H1 (cell line): ENCODE measurements around the gene TNNI3. TPM values are rescaled to one million over a fixed set of nuclear protein-coding genes. Genes with fewer than 3 reads are reported as not detected.

Experiments used
- CTCF ChIA-PET: fragments of 300-600 bp; sonication (Branson Sonifier 250); formaldehyde crosslinking; loops from one replicate; lab custom pipeline; 2021; ENCODE audit not compliant: partially characterized antibody; lab: Charles Lee
- POLR2A ChIA-PET: fragments of 300-600 bp; sonication (Branson Sonifier 250); formaldehyde crosslinking; loops from one replicate; lab custom pipeline; 2021; ENCODE audit warnings: inconsistent platforms; ENCODE audit not compliant: partially characterized antibody; lab: Charles Lee
- DNase-seq, 2 experiments: peaks; one replicate each; pipeline versions ENCODE4 v3.0.0 to v3.0.0-alpha.2; 2010 to 2022; ENCODE audit warnings: low spot score in 2 of 2, low read depth in 1 of 2, mixed read lengths in 1 of 2
- FAIRE-seq: peaks from 2 replicates; lab custom pipeline; 2011; peaks lifted over from hg19 to GRCh38; lab: Jason Lieb, UNC
- H2AFZ ChIP-seq: 2 replicates; pipeline ENCODE4 v1.8.1; 2012; ENCODE audit warnings: low read length, inconsistent platforms
- H2AK5ac ChIP-seq: 2 replicates; pipeline ENCODE4 v1.6.1; 2013; ENCODE audit warnings: low read depth, low read length
- H2BK120ac ChIP-seq: replicated peaks from 2 replicates; pipeline ENCODE3; 2013; ENCODE audit warnings: low read depth, low read length, inconsistent platforms
- H2BK12ac ChIP-seq: 2 replicates; pipeline ENCODE4 v1.6.1; 2013; ENCODE audit warnings: low read depth, low read length
- H2BK15ac ChIP-seq: 2 replicates; pipeline ENCODE4 v1.6.1; 2013; ENCODE audit warnings: low read length
- H2BK20ac ChIP-seq: 2 replicates; pipeline ENCODE4 v1.6.1; 2013; ENCODE audit warnings: low read length
- H2BK5ac ChIP-seq: 2 replicates; pipeline ENCODE4 v1.6.1; 2013; ENCODE audit warnings: low read depth, low read length
- H3K14ac ChIP-seq: 2 replicates; pipeline ENCODE4 v1.6.1; 2013; ENCODE audit warnings: inconsistent platforms; ENCODE audit not compliant: insufficient read length
- H3K18ac ChIP-seq: 2 replicates; pipeline ENCODE4 v1.6.1; 2013; ENCODE audit warnings: low read length; ENCODE audit errors: extremely low read depth
- H3K23ac ChIP-seq: 2 replicates; pipeline ENCODE4 v1.6.1; 2013; ENCODE audit warnings: inconsistent platforms; ENCODE audit not compliant: insufficient read length
- H3K23me2 ChIP-seq: 2 replicates; pipeline ENCODE4 v1.6.1; 2013; ENCODE audit warnings: low read depth, low read length
- H3K27ac ChIP-seq: 2 replicates; pipeline ENCODE4 v1.6.1; 2011; ENCODE audit warnings: low read depth, low read length, inconsistent platforms
- H3K27me3 ChIP-seq, 4 experiments: replicated peaks in 1 of 4; 1 replicate in 1 of 4; 2 replicates in 3 of 4; pipeline versions ENCODE4 v1.6.1 to v1.8.1; 2011 to 2013; ENCODE audit warnings: low read length in 3 of 4, mild to moderate bottlenecking in 3 of 4, inconsistent platforms in 2 of 4, mixed read lengths in 2 of 4, moderate library complexity in 1 of 4; ENCODE audit not compliant: control insufficient read depth in 3 of 4, insufficient read depth in 3 of 4; ENCODE audit errors: extremely low read depth in 1 of 4
- H3K36me3 ChIP-seq, 4 experiments: 2 replicates each; pipeline versions ENCODE4 v1.6.1 to v1.8.1; 2011 to 2013; ENCODE audit warnings: mild to moderate bottlenecking in 4 of 4, low read length in 3 of 4, moderate library complexity in 2 of 4, control low read depth in 1 of 4, inconsistent platforms in 1 of 4; ENCODE audit not compliant: insufficient read depth in 4 of 4, control insufficient read depth in 2 of 4
- H3K4ac ChIP-seq: replicated peaks from 2 replicates; pipeline ENCODE3; 2013; ENCODE audit warnings: low read length, low read depth, mixed read lengths, inconsistent platforms; ENCODE audit not compliant: insufficient read length
- H3K4me1 ChIP-seq, 4 experiments: replicated peaks in 1 of 4; 1 replicate in 1 of 4; 2 replicates in 3 of 4; pipeline versions ENCODE4 v1.6.1 to v1.8.1; 2011 to 2013; ENCODE audit warnings: low read length in 3 of 4, inconsistent platforms in 2 of 4, mixed read lengths in 1 of 4; ENCODE audit not compliant: insufficient read depth in 4 of 4, control insufficient read depth in 3 of 4
- H3K4me2 ChIP-seq, 2 experiments: 2 replicates each; pipeline versions ENCODE4 v1.6.1 to v1.8.1; 2011 to 2013; ENCODE audit warnings: low read depth in 2 of 2, low read length in 2 of 2, control low read depth in 1 of 2, inconsistent platforms in 1 of 2, mild to moderate bottlenecking in 1 of 2; ENCODE audit not compliant: insufficient read depth in 1 of 2
- H3K4me3 ChIP-seq, 4 experiments: fragments of 200-600, 300-600 bp in 1 of 4; sonication (generic), shearing (Covaris generic), sonication (Bioruptor Twin) in 1 of 4; 2 replicates each; pipeline versions ENCODE4 v1.5.1 to v1.8.1; 2011 to 2016; ENCODE audit warnings: low read length in 4 of 4, low read depth in 3 of 4, control low read depth in 2 of 4, inconsistent platforms in 2 of 4, mild to moderate bottlenecking in 2 of 4, mixed read lengths in 1 of 4, moderate library complexity in 1 of 4; ENCODE audit not compliant: insufficient read depth in 2 of 4; ENCODE audit errors: extremely low read depth in 1 of 4
- H3K56ac ChIP-seq: replicated peaks from 2 replicates; pipeline ENCODE3; 2013; ENCODE audit warnings: low read depth, mild to moderate bottlenecking, mixed read lengths, low read length, inconsistent platforms; ENCODE audit not compliant: insufficient read length
- H3K79me1 ChIP-seq: 2 replicates; pipeline ENCODE4 v1.6.1; 2013; ENCODE audit warnings: low read depth, low read length, control low read depth
- H3K79me2 ChIP-seq, 2 experiments: 2 replicates each; pipeline versions ENCODE4 v1.6.1 to v1.8.1; 2012 to 2013; ENCODE audit warnings: low read length in 2 of 2, mild to moderate bottlenecking in 2 of 2, inconsistent platforms in 1 of 2; ENCODE audit not compliant: insufficient read depth in 2 of 2, control insufficient read depth in 1 of 2
- H3K9ac ChIP-seq, 4 experiments: replicated peaks in 1 of 4; 1 replicate in 1 of 4; 2 replicates in 3 of 4; pipeline versions ENCODE4 v1.6.1 to v1.8.1; 2011 to 2013; ENCODE audit warnings: low read depth in 3 of 4, low read length in 3 of 4, control low read depth in 2 of 4, mild to moderate bottlenecking in 2 of 4, moderate library complexity in 2 of 4, inconsistent platforms in 1 of 4; ENCODE audit errors: extremely low read depth in 1 of 4
- H3K9me3 ChIP-seq, 2 experiments: 2 replicates each; pipeline versions ENCODE4 v1.6.1 to v1.8.1; 2012 to 2013; ENCODE audit warnings: mild to moderate bottlenecking in 2 of 2, moderate library complexity in 2 of 2, control low read depth in 1 of 2, inconsistent platforms in 1 of 2, low read depth in 1 of 2, low read length in 1 of 2, mixed read lengths in 1 of 2; ENCODE audit not compliant: insufficient read depth in 2 of 2
- H4K20me1 ChIP-seq, 2 experiments: replicated peaks in 1 of 2; 2 replicates each; pipeline versions ENCODE3 to v1.8.1; 2011 to 2013; ENCODE audit warnings: inconsistent platforms in 2 of 2, low read length in 2 of 2, mild to moderate bottlenecking in 1 of 2; ENCODE audit not compliant: insufficient read depth in 2 of 2, control insufficient read depth in 1 of 2
- H4K5ac ChIP-seq: 2 replicates; pipeline ENCODE4 v1.6.1; 2013; ENCODE audit warnings: low read length, low read depth, mixed read lengths, inconsistent platforms; ENCODE audit not compliant: insufficient read length
- H4K8ac ChIP-seq: 2 replicates; pipeline ENCODE4 v1.8.0; 2013; ENCODE audit warnings: mild to moderate bottlenecking, moderate library complexity, low read length, inconsistent platforms; ENCODE audit not compliant: insufficient read depth; ENCODE audit errors: extremely low read depth
- H4K91ac ChIP-seq: replicated peaks from 2 replicates; pipeline ENCODE3; 2013; ENCODE audit warnings: low read length, mixed read lengths, inconsistent platforms; ENCODE audit not compliant: insufficient read length
- ASH2L ChIP-seq: fragments of 200-600, 300-600 bp; sonication (generic); IDR thresholded peaks from one replicate; pipeline ENCODE4 v1.7.1; 2017; ENCODE audit warnings: low read length
- EP300 ChIP-seq, 2 experiments: IDR thresholded peaks; 1 replicate in 1 of 2; 2 replicates in 1 of 2; pipeline ENCODE4 v1.6.1; 2011 to 2012; ENCODE audit warnings: low read depth in 2 of 2, low read length in 2 of 2, mild to moderate bottlenecking in 2 of 2, borderline replicate concordance in 1 of 2, inconsistent platforms in 1 of 2, moderate library complexity in 1 of 2
- SP1 ChIP-seq: IDR thresholded peaks from 2 replicates; pipeline ENCODE4 v1.6.1; 2011; ENCODE audit warnings: low read depth, low read length
- WGBS, 2 experiments: shearing (Covaris generic) in 1 of 2; methylation state at CpG; one replicate each; pipeline versions ENCODE4 v1.1.6 to v1.1.7; 2013 to 2015; ENCODE audit warnings: low lambda C conversion rate in 2 of 2, mixed read lengths in 2 of 2, inconsistent platforms in 1 of 2, low coverage in 1 of 2, missing lambda C conversion rate in 1 of 2; ENCODE audit not compliant: insufficient replicate concordance in 2 of 2, insufficient coverage in 1 of 2, insufficient read length in 1 of 2; ENCODE audit errors: extremely low coverage in 1 of 2, missing lambda C conversion rate in 1 of 2; 5-methylcytosine and 5-hydroxymethylcytosine counted together
- polyA plus RNA-seq, 7 experiments: library from polyadenylated mRNA; depleted of rRNA in 3 of 7; stranded (reverse) in 5 of 7; unstranded in 2 of 7; fragments of >200 nt in 5 of 7; fragments of 200-250 nt in 2 of 7; gene quantifications; 1 replicate in 5 of 7; 2 replicates in 1 of 7; 4 replicates in 1 of 7; pipeline versions ENCODE4 v1.2.1 to v1.2.3, GENCODE V29; 2011 to 2013; ENCODE audit warnings: missing spikeins in 2 of 7, mixed read lengths in 2 of 7
- total RNA-seq: library from RNA; stranded (reverse); fragmentation: NEBNext Ultra II Directional; extraction: Animal tissue kit (Norgen Biotek cat#: 25700); gene quantifications from 2 replicates; pipeline ENCODE4 v1.2.1, GENCODE V29; 2021

The TNNI3 gene
- total and polyA plus RNA-seq, 2 of the 8 experiments (the other 6 are each of a cell fraction or from before 2014, with no cell fraction given), result 16.9 to 56.0 TPM

DNA sequence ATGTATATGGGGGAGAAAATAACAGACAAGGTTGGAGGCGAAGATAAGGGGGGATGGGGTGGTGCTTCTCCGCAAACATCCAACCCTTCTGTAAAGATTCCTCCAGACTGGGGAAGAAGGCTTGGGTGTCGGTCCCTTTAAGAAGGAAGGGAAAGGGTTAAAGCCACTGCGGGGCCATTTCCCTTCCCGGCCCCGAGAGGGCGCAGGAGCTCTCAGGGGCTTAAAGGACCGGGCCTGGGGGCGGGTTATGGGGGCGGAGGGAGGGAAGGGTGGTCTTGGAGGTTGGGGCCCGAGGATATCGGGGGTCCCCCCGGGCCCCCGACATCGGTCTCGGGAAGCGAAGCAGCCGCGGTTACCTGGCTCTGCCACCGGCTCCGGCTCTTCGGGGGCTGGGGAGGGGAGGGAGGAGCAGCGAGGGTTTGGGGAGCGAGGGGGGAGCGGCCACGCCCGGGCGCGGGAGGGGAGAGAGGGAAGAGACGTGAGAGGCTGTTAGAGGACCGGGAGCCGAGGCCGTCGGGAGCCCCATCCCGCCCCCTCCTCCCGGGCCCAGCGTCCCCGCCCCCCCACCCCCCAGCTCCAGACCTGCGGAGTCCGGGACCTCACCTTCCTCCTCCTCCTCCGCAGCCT is 11.3 kb downstream of the TNNI3 start:
- H3K4me1 ChIP-seq, result peaks cover 6 to 24% (median 13%) of the 10 kb centered on the region in 4 experiments
- no peak overlapping the region for H3K27ac ChIP-seq
- H3K23ac ChIP-seq, result no peak overlapping the region
- H4K91ac ChIP-seq, result peak overlapping the region; percentile 98
- ChIA-PET CTCF (interaction anchor here (0.6 to 3.4 kb wide), 19 partner anchors 10 to 486 kb away, joined by 3 to 40 read pairs (median 4); partner anchors contain the start of genes DNAAF3, GARIN5B, PPP1R12C and TNNI3), POLR2A (interaction anchor here (0.5 to 2.9 kb wide), 22 partner anchors 10 to 453 kb away, joined by 3 to 19 read pairs (median 4); partner anchors contain the start of genes FIZ1, HSPBP1, PPP1R12C and PPP6R1)
- H3K14ac ChIP-seq, result no peak overlapping the region
- no peak overlapping the region for H3K56ac ChIP-seq
- peak overlapping the region; percentile 53 to 83 (median 60) for H3K4me3 ChIP-seq
- peak; percentile 36 for FAIRE-seq
- no peaks in the 10 kb centered on the region for H3K79me2 ChIP-seq
- no peaks in the 10 kb centered on the region for H3K9me3 ChIP-seq
- no peaks in the 10 kb centered on the region for H4K20me1 ChIP-seq
- no peak overlapping the region; the same call in 1 of the 2 replicates for H4K8ac ChIP-seq
- peak overlapping the region; percentile 68 to 70 for H3K4me2 ChIP-seq
- H3K23me2 ChIP-seq, result peaks cover 7% of the 10 kb centered on the region; the same call in 1 of the 2 replicates
- 25% methylated on average over 2 of the region's 41 CpGs; no CpG with 5 or more reads in 1 of the 2 experiments for WGBS, 2 experiments
- H3K18ac ChIP-seq, result peak overlapping the region; percentile 71; the same call in 1 of the 2 replicates
- H3K9ac ChIP-seq, result peak overlapping the region in 1 of 4 experiments; percentile 38; a peak in 1 of 7 replicates
- H2AFZ ChIP-seq, result no peak overlapping the region
- peak overlapping the region; percentile 60; the same call in 1 of the 2 replicates for H2BK12ac ChIP-seq
- H3K36me3 ChIP-seq, result peaks cover 0 to 5% (median 0%) of the 10 kb centered on the region in 4 experiments; a peak in 1 of 8 replicates
- no peak overlapping the region for H2AK5ac ChIP-seq
- H2BK120ac ChIP-seq, result no peak overlapping the region
- peak overlapping the region; percentile 66 for H3K4ac ChIP-seq
- H2BK5ac ChIP-seq, result peak overlapping the region; percentile 87; the same call in 1 of the 2 replicates
- H2BK15ac ChIP-seq, result no peak overlapping the region
- no peaks in the 10 kb centered on the region for H3K79me1 ChIP-seq
- H2BK20ac ChIP-seq, result no peak overlapping the region
- DNase-seq, result peak in 1 of 2 experiments; percentile 80
- H3K27me3 ChIP-seq, result no peaks in the 10 kb centered on the region
- peak overlapping the region; percentile 91 for H4K5ac ChIP-seq
- TF ChIP-seq SP1 (peak; percentile 77), EP300 (IDR thresholded peaks at IDR 0.05; ENCODE audit: borderline replicate concordance in 1 of 2, low read depth in 2 of 2, low read length in 2 of 2) (peak in 1 of 2 experiments; percentile 36; a peak in 1 of 3 replicates), ASH2L (peak; percentile 47)
